ENCODE measurements around the gene NCKAP1. TPM values are rescaled to one million over a fixed set of nuclear protein-coding genes. Genes with fewer than 3 reads are reported as not detected.

Gene NCKAP1
- total RNA-seq, 2 donors from 2014 or later = 81.7 to 116 TPM

Small RNA genes within 50 kb of the gene (small RNA-seq; reads per million reads assigned to genes)
- gene RF00019 = 0 reads per million in 2 donors
- gene RF00599 = 0 reads per million in 2 donors
- 0 reads per million in 2 donors for gene RNU6-1122P

Other genes starting within 250 kb of the NCKAP1 start
- gene FRZB, start 171.8 kb downstream of the NCKAP1 start, total RNA-seq = 1 to 10 TPM in 1 of 2 donors, under 1 TPM in 1; 0.91 to 7.6 TPM
- gene DUSP19, start 40.3 kb upstream of the NCKAP1 start, total RNA-seq = 1 to 10 TPM; 2.1 to 2.5 TPM
- gene NUP35, start 86.0 kb upstream of the NCKAP1 start, total RNA-seq = 10 to 100 TPM; 14.8 to 16.4 TPM